ENCODE data around the gene MKKS.

The MKKS gene

GRCh38 chr20:10448270-10449156, 14.5 kb upstream of the MKKS start:
- H3K9ac ChIP-seq (ENCODE audit: low read length), result no peak overlapping the region
- no peak overlapping the region for H3K27ac ChIP-seq (ENCODE audit: low read depth, low read length)
- H3K4me1 ChIP-seq (ENCODE audit: insufficient read depth, low read length), result no peaks in the 10 kb centered on the region
- no peaks in the 10 kb centered on the region for H3K27me3 ChIP-seq (ENCODE audit: control insufficient read depth in 1 of 2, insufficient read depth in 2 of 2, low read length in 2 of 2)
- no peak overlapping the region for H3K4me3 ChIP-seq (ENCODE audit: low read depth in 1 of 2, low read length in 2 of 2)
- no peaks in the 10 kb centered on the region for H3K36me3 ChIP-seq (ENCODE audit: insufficient read depth, low read length)
- no peaks in the 10 kb centered on the region for H3K9me3 ChIP-seq (ENCODE audit: low read length)

- Histone ChIP-seq H3K4me1 (ENCODE audit: insufficient read depth, low read length) (no peaks in the 10 kb centered on the region), H3K27me3 (ENCODE audit: control insufficient read depth in 1 of 2, insufficient read depth in 2 of 2, low read length in 2 of 2) (no peaks in the 10 kb centered on the region), H3K9ac (ENCODE audit: low read length) (no peak overlapping the region), H3K9me3 (ENCODE audit: low read length) (no peaks in the 10 kb centered on the region), H3K36me3 (ENCODE audit: insufficient read depth, low read length) (no peaks in the 10 kb centered on the region), H3K4me3 (ENCODE audit: low read depth in 1 of 2, low read length in 2 of 2) (no peak overlapping the region), H3K27ac (ENCODE audit: low read depth, low read length) (no peak overlapping the region)
Observed at GRCh38 chr20:10447028-10447427, 13.0 kb upstream of the MKKS start.

- H3K4me3 ChIP-seq (ENCODE audit: low read depth in 1 of 2, low read length in 2 of 2), result no peak overlapping the region
- H3K4me1 ChIP-seq (ENCODE audit: insufficient read depth, low read length), result no peaks in the 10 kb centered on the region
- no peak overlapping the region for H3K27ac ChIP-seq (ENCODE audit: low read depth, low read length)
- H3K27me3 ChIP-seq (ENCODE audit: control insufficient read depth in 1 of 2, insufficient read depth in 2 of 2, low read length in 2 of 2), result no peaks in the 10 kb centered on the region
- H3K36me3 ChIP-seq (ENCODE audit: insufficient read depth, low read length), result no peaks in the 10 kb centered on the region
- no peak overlapping the region for H3K9ac ChIP-seq (ENCODE audit: low read length)
- H3K9me3 ChIP-seq (ENCODE audit: low read length), result no peaks in the 10 kb centered on the region
Observed at GRCh38 chr20:10445758-10446157, 11.7 kb upstream of the MKKS start.

GRCh38 chr20:10443936-10444335, 9.9 kb upstream of the MKKS start:
- no peaks in the 10 kb centered on the region for H3K36me3 ChIP-seq (ENCODE audit: insufficient read depth, low read length)
- H3K4me1 ChIP-seq (ENCODE audit: insufficient read depth, low read length), result no peaks in the 10 kb centered on the region
- H3K9ac ChIP-seq (ENCODE audit: low read length), result no peak overlapping the region
- no peaks in the 10 kb centered on the region for H3K27me3 ChIP-seq (ENCODE audit: control insufficient read depth in 1 of 2, insufficient read depth in 2 of 2, low read length in 2 of 2)
- H3K27ac ChIP-seq (ENCODE audit: low read depth, low read length), result no peak overlapping the region
- H3K9me3 ChIP-seq (ENCODE audit: low read length), result no peaks in the 10 kb centered on the region
- H3K4me3 ChIP-seq (ENCODE audit: low read depth in 1 of 2, low read length in 2 of 2), result no peak overlapping the region

- Histone ChIP-seq H3K27me3 (ENCODE audit: control insufficient read depth in 1 of 2, insufficient read depth in 2 of 2, low read length in 2 of 2) (no peaks in the 10 kb centered on the region), H3K4me1 (ENCODE audit: insufficient read depth, low read length) (peaks cover 6% of the 10 kb centered on the region), H3K9ac (ENCODE audit: low read length) (no peak overlapping the region), H3K27ac (ENCODE audit: low read depth, low read length) (no peak overlapping the region), H3K4me3 (ENCODE audit: low read depth in 1 of 2, low read length in 2 of 2) (no peak overlapping the region), H3K9me3 (ENCODE audit: low read length) (no peaks in the 10 kb centered on the region), H3K36me3 (ENCODE audit: insufficient read depth, low read length) (no peaks in the 10 kb centered on the region)
Observed at GRCh38 chr20:10438217-10438616, 4.2 kb upstream of the MKKS start.

- H3K36me3 ChIP-seq (ENCODE audit: insufficient read depth, low read length), result no peaks in the 10 kb centered on the region
- H3K27ac ChIP-seq (ENCODE audit: low read depth, low read length), result no peak overlapping the region
- H3K9me3 ChIP-seq (ENCODE audit: low read length), result no peaks in the 10 kb centered on the region
- H3K4me3 ChIP-seq (ENCODE audit: low read depth in 1 of 2, low read length in 2 of 2), result no peak overlapping the region
- H3K27me3 ChIP-seq (ENCODE audit: control insufficient read depth in 1 of 2, insufficient read depth in 2 of 2, low read length in 2 of 2), result no peaks in the 10 kb centered on the region
- H3K9ac ChIP-seq (ENCODE audit: low read length), result no peak overlapping the region
- peaks cover 13% of the 10 kb centered on the region for H3K4me1 ChIP-seq (ENCODE audit: insufficient read depth, low read length)
Observed at GRCh38 chr20:10436053-10436699, 2.2 kb upstream of the MKKS start.

- peak within 1 kb of the TSS; percentile 99 for H3K27ac ChIP-seq (ENCODE audit: low read depth, low read length)
- H3K4me1 ChIP-seq (ENCODE audit: insufficient read depth, low read length), result peaks cover 13% of the 10 kb centered on the region
- H3K36me3 ChIP-seq (ENCODE audit: insufficient read depth, low read length), result no peaks in the 10 kb centered on the region
- peak within 1 kb of the TSS; percentile 84 to 98 for H3K4me3 ChIP-seq (ENCODE audit: low read depth in 1 of 2, low read length in 2 of 2)
- H3K27me3 ChIP-seq (ENCODE audit: control insufficient read depth in 1 of 2, insufficient read depth in 2 of 2, low read length in 2 of 2), result no peaks in the 10 kb centered on the region
- H3K9me3 ChIP-seq (ENCODE audit: low read length), result no peaks in the 10 kb centered on the region
- peak within 1 kb of the TSS; percentile 79 for H3K9ac ChIP-seq (ENCODE audit: low read length)
Observed at GRCh38 chr20:10434832-10435812, 1.1 kb upstream of the MKKS start, which contains the start of gene SLX4IP. SLX4IP (plus strand) TSS chr20:10435305; CDS start chr20:10458205, 22,900 bp downstream.

GRCh38 chr20:10434467-10434831, 427 bp upstream of the MKKS start:
- Histone ChIP-seq H3K27ac (ENCODE audit: low read depth, low read length) (peak overlapping the region; percentile 99), H3K9me3 (ENCODE audit: low read length) (no peaks in the 10 kb centered on the region), H3K4me1 (ENCODE audit: insufficient read depth, low read length) (peaks cover 13% of the 10 kb centered on the region)

GRCh38 chr20:10433014-10433622, 904 bp downstream of the MKKS start:
- Histone ChIP-seq H3K4me1 (ENCODE audit: insufficient read depth, low read length) (peaks cover 13% of the 10 kb centered on the region), H3K9me3 (ENCODE audit: low read length) (no peaks in the 10 kb centered on the region), H3K9ac (ENCODE audit: low read length) (peak overlapping the region; percentile 79), H3K4me3 (ENCODE audit: low read depth in 1 of 2, low read length in 2 of 2) (peak overlapping the region; percentile 84 to 98), H3K27me3 (ENCODE audit: control insufficient read depth in 1 of 2, insufficient read depth in 2 of 2, low read length in 2 of 2) (no peaks in the 10 kb centered on the region), H3K36me3 (ENCODE audit: insufficient read depth, low read length) (no peaks in the 10 kb centered on the region), H3K27ac (ENCODE audit: low read depth, low read length) (peak overlapping the region; percentile 99)

More at GRCh38 chr20:10434467-10434831, 427 bp upstream of the MKKS start:
- Histone ChIP-seq H3K4me3 (ENCODE audit: low read depth in 1 of 2, low read length in 2 of 2) (peak overlapping the region; percentile 84 to 98), H3K36me3 (ENCODE audit: insufficient read depth, low read length) (no peaks in the 10 kb centered on the region), H3K9ac (ENCODE audit: low read length) (peak overlapping the region; percentile 79), H3K27me3 (ENCODE audit: control insufficient read depth in 1 of 2, insufficient read depth in 2 of 2, low read length in 2 of 2) (no peaks in the 10 kb centered on the region)

GRCh38 chr20:10432079-10432478, 1.9 kb downstream of the MKKS start:
- H3K27ac ChIP-seq (ENCODE audit: low read depth, low read length), result no peak overlapping the region

More at GRCh38 chr20:10432079-10432478, 1.9 kb downstream of the MKKS start:
- no peak overlapping the region for H3K9ac ChIP-seq (ENCODE audit: low read length)
- no peak overlapping the region for H3K4me3 ChIP-seq (ENCODE audit: low read depth in 1 of 2, low read length in 2 of 2)
- peaks cover 13% of the 10 kb centered on the region for H3K4me1 ChIP-seq (ENCODE audit: insufficient read depth, low read length)
- H3K27me3 ChIP-seq (ENCODE audit: control insufficient read depth in 1 of 2, insufficient read depth in 2 of 2, low read length in 2 of 2), result no peaks in the 10 kb centered on the region
- H3K9me3 ChIP-seq (ENCODE audit: low read length), result no peaks in the 10 kb centered on the region
- H3K36me3 ChIP-seq (ENCODE audit: insufficient read depth, low read length), result no peaks in the 10 kb centered on the region

All from muscle layer of colon (tissue), 2 donors.